Glomerular endothelial cell (primary cell): ENCODE results near the gene RAB6B. TPM values are rescaled to one million over a fixed set of nuclear protein-coding genes. Genes with fewer than 3 reads are reported as not detected.
"Not testable (repeated sequence)": the region's sequence is repeated elsewhere in the genome, so short reads cannot be mapped to it uniquely, and the experiment has no call there.

ENCODE experiments used
- DNase-seq: peaks from one replicate; pipeline ENCODE4 v3.0.0-alpha.2; 2011; ENCODE audit warnings: low read depth, low spot score; ENCODE audit errors: extremely low read depth
- total RNA-seq: library from RNA; depleted of rRNA; stranded (reverse); fragments of >200 nt; gene quantifications from 2 replicates; pipeline ENCODE4 v1.2.3, GENCODE V29; 2015

The RAB6B gene
- total RNA-seq, 1 donor from 2014 or later, result 3.8 TPM

- no peak for DNase-seq
These were observed 73.7 kb downstream of the RAB6B start for GRCh38 chr3:133821767-133822638.

GRCh38 chr3:133820889-133821675 lies 74.6 kb downstream of the RAB6B start:
- no peak for DNase-seq

- no peak for DNase-seq
These were observed 75.6 kb downstream of the RAB6B start for GRCh38 chr3:133820129-133820528.

GRCh38 chr3:133815386-133815785 lies 80.3 kb downstream of the RAB6B start:
- DNase-seq, result no peak

- DNase-seq, result no peak
These were observed 82.8 kb downstream of the RAB6B start for GRCh38 chr3:133812872-133813271.

- peak; percentile 65 for DNase-seq
These were observed 89.8 kb downstream of the RAB6B start, which contains the start of gene SRPRB for GRCh38 chr3:133805702-133806475. Gene SRPRB (plus strand): TSS chr3:133805815. CDS start chr3:133805849, 34 bp downstream.

DNA sequence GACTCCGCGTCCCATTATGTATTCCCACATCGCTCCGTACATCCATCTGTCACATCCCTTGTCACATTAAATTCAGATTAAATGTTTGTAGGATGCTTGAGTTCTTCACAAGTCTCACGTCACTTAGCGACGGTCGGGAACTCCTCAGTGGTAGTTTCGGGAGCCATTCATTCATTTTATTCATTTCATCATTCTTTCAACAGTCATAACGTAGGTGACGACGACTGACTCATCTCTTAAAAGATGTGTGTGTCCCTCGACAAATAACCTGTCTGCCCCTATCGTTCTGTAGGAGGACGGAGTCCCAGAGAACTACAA lies 90.3 kb downstream of the RAB6B start:
- no peak for DNase-seq

- DNase-seq, result no peak
These were observed 90.8 kb downstream of the RAB6B start for GRCh38 chr3:133804896-133805295.

GRCh38 chr3:133803469-133803868 lies 92.2 kb downstream of the RAB6B start:
- DNase-seq, result no peak

DNA sequence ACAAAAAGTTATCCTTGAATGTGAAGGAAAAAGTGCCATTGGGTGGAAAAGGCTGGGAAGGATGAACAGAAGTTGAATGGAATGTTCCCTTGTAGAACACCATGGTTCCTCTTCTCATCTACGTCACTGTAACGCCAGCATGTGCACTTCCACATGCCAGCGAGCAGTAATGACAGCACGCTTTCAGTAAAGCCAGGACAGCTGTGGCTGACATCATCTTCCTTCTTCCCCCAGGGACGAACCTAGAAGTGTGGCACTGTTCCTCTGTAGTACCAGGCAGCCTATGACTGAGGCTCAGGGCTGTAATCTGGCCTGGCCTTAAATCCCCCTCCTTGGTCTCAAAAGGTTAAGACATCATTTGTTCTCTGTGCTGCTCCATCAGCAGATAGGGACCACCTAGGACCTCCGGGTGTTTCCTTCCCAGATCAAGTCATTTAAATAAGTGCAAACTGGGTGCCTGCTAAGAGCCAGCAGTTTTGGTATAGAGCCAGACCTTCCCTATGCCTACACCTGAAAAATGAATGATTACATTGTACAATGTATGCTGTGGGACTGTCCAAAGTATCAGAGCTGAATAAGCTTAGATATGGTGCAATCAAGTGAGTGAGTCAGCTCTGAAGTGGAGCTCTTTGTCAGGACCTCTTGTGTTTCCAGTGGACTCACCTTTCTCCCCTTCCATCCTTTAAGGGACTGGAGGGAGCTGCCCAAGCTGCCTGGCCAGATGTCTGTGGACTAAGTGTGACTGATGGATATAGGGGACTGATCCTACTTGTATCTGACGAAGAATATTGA lies 95.7 kb downstream of the RAB6B start:
- no peak for DNase-seq

- no peak for DNase-seq
These were observed 98.1 kb downstream of the RAB6B start for GRCh38 chr3:133797396-133798105.

DNA sequence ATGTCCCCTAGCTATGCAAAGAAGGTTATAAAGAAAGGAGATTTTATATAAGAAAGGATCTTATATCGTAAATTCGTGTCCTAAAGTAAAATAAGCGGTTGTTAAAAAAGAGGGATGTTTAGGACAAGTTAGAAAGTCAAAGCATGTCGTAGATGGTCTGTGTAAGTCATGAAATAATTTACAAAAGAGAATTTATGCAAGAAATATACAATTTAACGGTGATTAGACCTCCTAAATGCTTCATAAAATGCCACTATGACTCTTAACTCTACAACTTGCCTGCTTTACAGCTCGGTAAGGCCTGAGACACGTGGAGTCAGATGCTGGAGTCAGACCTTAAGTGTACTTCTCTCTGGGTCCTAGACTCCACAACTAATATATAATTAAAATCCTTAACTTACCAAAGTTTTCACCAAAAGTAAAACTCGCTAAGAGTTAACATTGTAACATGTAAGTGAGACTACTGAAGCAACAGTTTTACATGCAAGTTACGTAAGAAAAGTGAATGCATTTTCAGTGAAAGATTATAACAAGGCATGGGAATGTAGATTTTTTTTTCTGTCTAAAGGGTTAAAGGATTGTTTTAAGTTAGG lies 103.4 kb downstream of the RAB6B start:
- DNase-seq, result no peak

DNA sequence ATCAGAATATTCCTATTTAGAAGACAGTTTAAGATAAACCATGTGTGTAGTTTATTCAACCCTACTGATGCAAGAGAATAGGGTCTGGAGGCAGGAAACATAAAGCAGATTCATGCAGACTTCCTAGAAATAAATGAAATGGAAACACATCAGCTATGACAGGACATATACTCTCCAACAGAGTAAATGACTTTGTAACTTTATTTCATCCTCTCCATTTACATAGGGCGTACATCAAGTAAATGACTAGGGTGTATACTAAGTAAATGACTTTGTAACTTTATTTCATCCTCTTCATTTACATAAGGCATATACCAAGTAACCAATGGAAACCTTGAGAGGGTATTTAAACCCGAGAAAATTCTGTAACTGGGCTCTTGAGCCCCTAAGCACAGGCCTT lies 107.7 kb downstream of the RAB6B start:
- no peak for DNase-seq

DNA sequence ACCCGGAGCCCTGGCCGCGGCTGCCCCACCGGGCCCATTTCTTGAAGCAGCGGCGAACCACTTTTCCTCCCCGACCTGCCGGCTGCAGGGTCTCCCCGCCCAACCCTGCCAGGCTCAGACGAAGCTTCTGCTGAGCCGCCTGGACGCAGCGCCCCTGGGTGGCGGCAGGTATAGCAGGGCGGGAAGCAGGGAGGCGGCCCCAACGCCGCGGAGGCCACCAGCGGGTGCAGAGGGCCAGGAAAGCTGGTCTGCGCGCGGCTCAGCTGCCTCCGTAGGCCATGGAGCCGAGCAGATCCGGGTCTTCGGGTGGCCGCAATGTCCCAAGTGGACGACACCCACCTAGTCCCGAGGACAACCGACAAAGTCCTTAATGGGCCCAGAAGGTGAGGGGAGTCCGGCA lies 111.9 kb downstream of the RAB6B start:
- DNase-seq, result no peak

DNA sequence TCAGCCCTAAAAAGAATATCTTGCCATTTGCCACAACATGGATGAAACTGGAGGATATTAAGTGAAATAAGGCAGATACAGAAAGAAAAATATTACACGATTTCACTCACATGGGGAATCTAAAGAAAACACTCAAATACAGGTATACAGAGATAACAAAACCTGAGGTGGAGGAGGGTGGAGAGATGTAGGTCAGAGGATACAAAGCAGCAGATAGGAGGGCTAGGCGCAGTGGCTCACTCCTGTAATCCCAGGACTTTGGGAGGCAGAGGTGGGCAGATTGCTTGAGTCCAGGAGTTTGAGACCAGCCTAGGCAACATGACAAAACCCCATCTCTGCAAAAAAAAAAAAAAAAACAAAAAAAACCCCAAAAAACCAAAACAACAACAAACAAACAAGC lies 113.2 kb downstream of the RAB6B start:
- DNase-seq, result no peak

- no peak for DNase-seq
These were observed 114.1 kb downstream of the RAB6B start for GRCh38 chr3:133781570-133781969.

GRCh38 chr3:133780756-133781155 lies 114.9 kb downstream of the RAB6B start:
- not testable (repeated sequence) for DNase-seq

DNA sequence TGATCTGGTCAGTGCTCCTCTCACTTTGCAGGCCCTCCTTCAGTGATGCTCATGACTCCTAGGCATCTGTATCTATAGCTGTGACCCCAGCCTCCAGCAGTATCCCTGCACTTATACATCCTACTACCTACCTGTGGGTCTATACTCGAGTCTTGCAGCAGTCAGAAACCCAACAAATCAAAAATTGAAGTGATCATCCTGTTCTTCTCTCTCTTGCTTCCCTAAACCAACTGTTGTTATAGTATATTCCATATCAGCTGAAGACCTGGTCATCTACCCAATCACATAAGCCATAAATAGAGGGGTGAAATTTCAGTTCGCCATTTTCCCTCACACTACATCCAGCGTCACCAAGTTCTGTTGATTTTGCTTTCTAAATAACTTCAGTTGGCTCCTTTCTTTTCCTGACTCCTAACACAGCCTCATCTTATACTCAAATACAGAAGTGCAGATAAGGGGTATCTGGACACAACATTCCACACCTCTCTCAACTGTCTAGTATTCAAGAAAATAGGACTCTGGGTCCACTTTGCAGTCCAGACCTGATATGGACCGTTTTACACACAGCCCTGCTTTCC lies 116.0 kb downstream of the RAB6B start:
- DNase-seq, result no peak
